Smooth muscle cell (in vitro differentiated cells): ENCODE results near the gene REEP1. TPM values are rescaled to one million over a fixed set of nuclear protein-coding genes. Genes with fewer than 3 reads are reported as not detected.

ENCODE experiments used
- DNase-seq: peaks from one replicate; lab custom pipeline; 2025; ENCODE audit not compliant: unreplicated experiment; lab: John Stamatoyannopoulos, UW
- H2AFZ ChIP-seq: fragments of 200-600 bp; sonication (generic); 2 replicates; pipeline ENCODE4 v1.6.0; 2016; ENCODE audit warnings: antibody characterized with exemption, low read depth, mild to moderate bottlenecking
- H3F3A ChIP-seq: fragments of 200-600 bp; sonication (generic); 2 replicates; pipeline ENCODE4 v1.6.0; 2017; ENCODE audit warnings: antibody characterized with exemption, low read depth
- H3K27ac ChIP-seq: fragments of 200-600 bp; sonication (generic); 2 replicates; pipeline ENCODE4 v1.5.1; 2016; ENCODE audit warnings: low read depth, mild to moderate bottlenecking
- H3K27me3 ChIP-seq: fragments of 200-600 bp; sonication (generic); 2 replicates; pipeline ENCODE4 v1.6.1; 2016; ENCODE audit warnings: low read depth, mild to moderate bottlenecking
- H3K36me3 ChIP-seq: fragments of 200-600 bp; sonication (generic); 2 replicates; pipeline ENCODE4 v1.5.1; 2016; ENCODE audit warnings: low read depth
- H3K4me1 ChIP-seq: fragments of 200-600 bp; sonication (generic); 2 replicates; pipeline ENCODE4 v1.5.1; 2016; ENCODE audit warnings: low read depth
- H3K4me2 ChIP-seq: fragments of 200-600 bp; sonication (generic); 2 replicates; pipeline ENCODE4 v1.6.0; 2016; ENCODE audit warnings: mild to moderate bottlenecking
- H3K4me3 ChIP-seq: fragments of 200-600 bp; sonication (generic); 2 replicates; pipeline ENCODE4 v1.5.1; 2016; ENCODE audit warnings: mild to moderate bottlenecking
- H3K79me2 ChIP-seq: fragments of 200-600 bp; sonication (generic); 2 replicates; pipeline ENCODE4 v1.6.0; 2016; ENCODE audit warnings: low read depth, mild to moderate bottlenecking
- H3K9ac ChIP-seq: fragments of 200-600 bp; sonication (generic); 2 replicates; pipeline ENCODE4 v1.6.0; 2016; ENCODE audit warnings: low read depth
- H3K9me3 ChIP-seq: fragments of 200-600 bp; sonication (generic); replicated peaks from 2 replicates; pipeline ENCODE4 v1.5.1; 2016; ENCODE audit warnings: low read depth
- H4K20me1 ChIP-seq: fragments of 200-600 bp; sonication (generic); 2 replicates; pipeline ENCODE4 v1.6.0; 2016; ENCODE audit warnings: low read depth
- CTCF ChIP-seq: fragments of 200-600 bp; sonication (generic); IDR thresholded peaks from 2 replicates; pipeline ENCODE4 v1.5.1; 2017; ENCODE audit warnings: borderline replicate concordance, mild to moderate bottlenecking, antibody characterized with exemption; ENCODE audit not compliant: insufficient read depth, poor library complexity, severe bottlenecking
- WGBS: methylation state at CpG from one replicate; pipeline ENCODE4 v1.1.7; 2016; ENCODE audit warnings: low lambda C conversion rate; 5-methylcytosine and 5-hydroxymethylcytosine counted together
- polyA plus RNA-seq: library from polyadenylated mRNA; unstranded; fragments of >200 nt; fragmentation: Nextera tagmentation; extraction: Ambion mirVana; gene quantifications from 2 replicates; pipeline ENCODE4 v1.2.1, GENCODE V29; 2016
- total RNA-seq: library from RNA; depleted of rRNA; stranded (reverse); fragments of >200 nt; gene quantifications from 2 replicates; pipeline ENCODE4 v1.2.3, GENCODE V29; 2014

The REEP1 gene
- total RNA-seq (0.13 TPM in 1 of 2 replicates, not detected in the other), polyA plus RNA-seq (not detected in 2 replicates)

GRCh38 chr2:86337244-86337835, at the start of gene REEP1:
REEP1 (minus strand) TSS chr2:86337626; CDS start chr2:86337510, 116 bp downstream.
- H3K4me2 ChIP-seq, result peak within 1 kb of the TSS; percentile 93
- no peak within 1 kb of the TSS for H3K9ac ChIP-seq
- H3K36me3 ChIP-seq, result no peaks in the 10 kb centered on the region
- WGBS, result under 1% methylated on average over 45 of the region's 87 CpGs
- no peaks in the 10 kb centered on the region for H3K4me1 ChIP-seq
- no peaks in the 10 kb centered on the region for H3K79me2 ChIP-seq
- H3F3A ChIP-seq, result no peaks in the 10 kb centered on the region
- H2AFZ ChIP-seq, result no peak within 1 kb of the TSS
- peaks cover 91% of the 10 kb centered on the region for H3K27me3 ChIP-seq
- DNase-seq, result no peak
- no peak within 1 kb of the TSS for H3K27ac ChIP-seq
- no peaks in the 10 kb centered on the region for H4K20me1 ChIP-seq
- H3K9me3 ChIP-seq, result no peaks in the 10 kb centered on the region
- TF ChIP-seq CTCF, result no peak
- H3K4me3 ChIP-seq, result peak within 1 kb of the TSS; percentile 55

- WGBS, result 93% methylated on average over 1 of the region's 1 CpG
Measured at GRCh38 chr2:86383844-86384243, 46.4 kb upstream of the REEP1 start.

GRCh38 chr2:86382698-86383097, 45.3 kb upstream of the REEP1 start:
- H3K4me3 ChIP-seq, result no peak overlapping the region

More at GRCh38 chr2:86383844-86384243, 46.4 kb upstream of the REEP1 start:
- no peak overlapping the region for H3K4me2 ChIP-seq
- no peaks in the 10 kb centered on the region for H4K20me1 ChIP-seq
- H3K27ac ChIP-seq, result no peak overlapping the region
- no peak overlapping the region for H3K4me3 ChIP-seq
- DNase-seq, result no peak
- H3K27me3 ChIP-seq, result no peaks in the 10 kb centered on the region
- no peak for TF ChIP-seq CTCF
- no peaks in the 10 kb centered on the region for H3K9me3 ChIP-seq
- H3F3A ChIP-seq, result no peaks in the 10 kb centered on the region
- H2AFZ ChIP-seq, result no peak overlapping the region
- H3K36me3 ChIP-seq, result no peaks in the 10 kb centered on the region
- H3K4me1 ChIP-seq, result no peaks in the 10 kb centered on the region
- H3K9ac ChIP-seq, result no peak overlapping the region
- no peaks in the 10 kb centered on the region for H3K79me2 ChIP-seq

More at GRCh38 chr2:86382698-86383097, 45.3 kb upstream of the REEP1 start:
- H3F3A ChIP-seq, result no peaks in the 10 kb centered on the region
- H3K9ac ChIP-seq, result no peak overlapping the region
- no peaks in the 10 kb centered on the region for H3K27me3 ChIP-seq
- no peaks in the 10 kb centered on the region for H3K4me1 ChIP-seq
- no peaks in the 10 kb centered on the region for H3K9me3 ChIP-seq
- 81% methylated on average over 2 of the region's 2 CpGs for WGBS
- no peaks in the 10 kb centered on the region for H3K36me3 ChIP-seq
- H4K20me1 ChIP-seq, result no peaks in the 10 kb centered on the region
- DNase-seq, result no peak
- no peak overlapping the region for H3K4me2 ChIP-seq
- TF ChIP-seq CTCF, result no peak
- no peaks in the 10 kb centered on the region for H3K79me2 ChIP-seq
- no peak overlapping the region for H3K27ac ChIP-seq
- no peak overlapping the region for H2AFZ ChIP-seq
